Stimulated activated CD4-positive, alpha-beta T cell treated with anti-CD3 and anti-CD28 coated beads, Interleukin-1b, Interleukin-23, amount 100 ng/mL, for 1 hour (primary cell): ENCODE results near the gene CCDC182.

Source experiments
- DNase-seq, 2 donors: peaks; one replicate each; pipeline ENCODE4 v3.0.0-alpha.2; 2020; ENCODE audit warnings: low read depth in 2 of 2

Gene CCDC182

GRCh38 chr17:57697891-57698711 is 47.0 kb downstream of the CCDC182 start:
- no peak for DNase-seq

GRCh38 chr17:57697197-57697596 is 47.9 kb downstream of the CCDC182 start:
- DNase-seq: no peak

- no peak for DNase-seq
Measured at GRCh38 chr17:57696050-57696449, 49.0 kb downstream of the CCDC182 start.
